H1 (cell line): ENCODE results near the gene TBC1D22A. TPM values are rescaled to one million over a fixed set of nuclear protein-coding genes. Genes with fewer than 3 reads are reported as not detected.

Experiments
- CHD7 ChIP-seq: fragments of 300-600 bp; sonication (generic); IDR thresholded peaks from 2 replicates; pipeline ENCODE4 v1.7.1; 2012; ENCODE audit warnings: low read length, moderate library complexity, mild to moderate bottlenecking, inconsistent platforms; ENCODE audit not compliant: insufficient replicate concordance
- JUND ChIP-seq: IDR thresholded peaks from 2 replicates; pipeline ENCODE4 v1.6.1; 2011; ENCODE audit warnings: mild to moderate bottlenecking, improper control_type of control experiment, low read length
- MAX ChIP-seq: IDR thresholded peaks from 2 replicates; pipeline ENCODE4 v1.6.1; 2012; ENCODE audit warnings: inconsistent platforms
- RNF2 ChIP-seq: fragments of 200-900, 300-1000 bp; sonication (generic); IDR thresholded peaks from 2 replicates; pipeline ENCODE4 v1.7.1; 2016; ENCODE audit warnings: borderline replicate concordance, low read depth, mild to moderate bottlenecking, antibody characterized with exemption, low read length; ENCODE audit not compliant: poor library complexity, severe bottlenecking; ENCODE audit errors: missing control alignments
- SP2 ChIP-seq: IDR thresholded peaks from 2 replicates; pipeline ENCODE4 v1.6.1; 2012; ENCODE audit warnings: mild to moderate bottlenecking, low read length, inconsistent platforms
- SRF ChIP-seq: IDR thresholded peaks from 2 replicates; pipeline ENCODE4 v1.6.1; 2011; ENCODE audit warnings: mild to moderate bottlenecking, low read depth, low read length, moderate library complexity
- ZNF274 ChIP-seq: IDR thresholded peaks from 2 replicates; pipeline ENCODE4 v1.7.0; 2012; ENCODE audit warnings: low read length, borderline replicate concordance; ENCODE audit errors: extremely low read depth
- polyA plus RNA-seq, 7 experiments: library from polyadenylated mRNA; depleted of rRNA in 3 of 7; stranded (reverse) in 5 of 7; unstranded in 2 of 7; fragments of >200 nt in 5 of 7; fragments of 200-250 nt in 2 of 7; gene quantifications; 1 replicate in 5 of 7; 2 replicates in 1 of 7; 4 replicates in 1 of 7; pipeline versions ENCODE4 v1.2.1 to v1.2.3, GENCODE V29; 2011 to 2013; ENCODE audit warnings: missing spikeins in 2 of 7, mixed read lengths in 2 of 7
- total RNA-seq: library from RNA; stranded (reverse); fragmentation: NEBNext Ultra II Directional; extraction: Animal tissue kit (Norgen Biotek cat#: 25700); gene quantifications from 2 replicates; pipeline ENCODE4 v1.2.1, GENCODE V29; 2021

Gene TBC1D22A
- total and polyA plus RNA-seq, 2 of the 8 experiments (the other 6 are each of a cell fraction or from before 2014, with no cell fraction given) = 11.9 to 18.4 TPM

DNA sequence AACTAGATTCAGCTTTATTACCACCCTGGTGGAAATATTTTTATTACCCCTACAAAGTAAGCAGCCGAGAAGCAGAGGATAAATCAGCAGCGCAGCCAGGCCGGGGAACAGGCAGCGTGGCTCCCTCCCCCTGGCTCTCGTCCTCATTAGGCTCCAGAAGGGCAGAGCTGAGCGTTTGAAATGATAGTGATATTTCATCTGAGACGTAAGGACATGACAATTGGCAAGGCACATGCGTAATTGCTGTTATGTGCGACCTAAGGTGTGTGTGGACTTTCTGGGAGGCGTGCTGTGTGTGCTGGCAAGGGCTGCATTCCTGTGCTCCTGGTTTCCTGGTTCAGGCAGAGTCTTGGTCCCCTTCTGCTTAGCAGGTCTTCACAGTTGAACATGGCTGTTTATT is 247.8 kb downstream of the TBC1D22A start (continued):
- TF ChIP-seq SRF (no peak), SP2 (no peak), ZNF274 (no peak), MAX (no peak), RNF2 (no peak), JUND (no peak), CHD7 (no peak)
